ENCODE results near the gene RANBP1.
A peak's percentile ranks its signal among the peaks of the same experiment; 100 is the strongest.

RANBP1 gene

DNA sequence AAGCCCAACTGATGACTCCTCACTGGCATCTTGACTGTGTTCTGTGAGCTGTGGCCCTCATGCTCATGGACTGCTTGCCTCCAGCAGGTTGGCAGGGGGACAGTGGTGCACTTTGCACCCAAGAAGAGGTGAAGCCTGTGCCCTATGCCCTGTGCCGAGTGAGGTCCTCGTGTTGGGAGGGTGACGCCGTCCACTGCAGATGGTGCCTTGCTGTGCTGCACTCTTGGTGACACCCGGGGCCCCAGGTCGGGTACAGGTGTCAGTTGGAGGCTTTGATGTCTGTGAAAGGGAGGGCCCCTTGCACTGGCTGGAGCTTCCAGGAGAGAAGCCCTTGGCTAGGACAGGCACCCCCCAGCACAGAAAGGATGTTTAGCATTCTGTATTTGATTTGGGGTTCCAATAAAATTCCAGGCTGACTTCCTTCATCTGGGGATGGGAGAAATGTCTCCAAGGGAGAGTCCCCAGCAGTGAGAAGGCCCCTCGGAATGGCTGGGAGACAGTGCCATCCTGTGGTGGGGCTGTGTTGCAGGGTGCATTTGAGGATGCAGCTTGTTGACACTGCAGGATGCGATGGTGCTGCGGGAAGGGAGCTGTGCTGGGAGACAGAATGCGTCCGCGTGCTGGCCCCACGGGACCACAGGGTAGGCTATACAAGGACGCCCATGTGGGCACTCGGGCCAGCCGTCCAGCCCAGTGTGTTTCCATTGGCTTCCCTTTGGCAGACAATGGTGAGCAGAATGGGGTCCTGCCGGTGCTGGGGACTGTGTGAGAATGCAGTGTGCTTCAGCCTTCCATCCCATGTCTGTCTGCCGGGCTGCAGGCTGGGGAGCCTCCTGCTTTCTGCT is 13.2 kb downstream of the RANBP1 start:
- H3K27ac ChIP-seq = peak overlapping the region; percentile 86
- TF ChIP-seq CTCF (conservative IDR thresholded peaks at IDR 0.05; ENCODE audit: low read depth) = 0 out of 2 replicates have a peak, but pooled peaks have one; percentile 14
- DNase-seq (ENCODE audit: low spot score) = no peak
- ChIA-PET POLR2A (ENCODE audit: low non-redundant PET) (no interaction called here), CTCF (interaction anchor here (0.6 kb wide), 1 partner anchor 174 kb away, joined by 3 read pairs; no protein-coding TSS in a partner anchor)

- POLR2A ChIA-PET (ENCODE audit: low non-redundant PET) = no interaction called here
- peak overlapping the region; percentile 86 for H3K27ac ChIP-seq
- no peak for TF ChIP-seq CTCF (conservative IDR thresholded peaks at IDR 0.05; ENCODE audit: low read depth)
- no peak for DNase-seq (ENCODE audit: low spot score)
- CTCF ChIA-PET = interaction anchor here (0.6 kb wide), 1 partner anchor 174 kb away, joined by 3 read pairs; no protein-coding TSS in a partner anchor
Measured at GRCh38 chr22:20129747-20130014, 13.8 kb downstream of the RANBP1 start.

DNA sequence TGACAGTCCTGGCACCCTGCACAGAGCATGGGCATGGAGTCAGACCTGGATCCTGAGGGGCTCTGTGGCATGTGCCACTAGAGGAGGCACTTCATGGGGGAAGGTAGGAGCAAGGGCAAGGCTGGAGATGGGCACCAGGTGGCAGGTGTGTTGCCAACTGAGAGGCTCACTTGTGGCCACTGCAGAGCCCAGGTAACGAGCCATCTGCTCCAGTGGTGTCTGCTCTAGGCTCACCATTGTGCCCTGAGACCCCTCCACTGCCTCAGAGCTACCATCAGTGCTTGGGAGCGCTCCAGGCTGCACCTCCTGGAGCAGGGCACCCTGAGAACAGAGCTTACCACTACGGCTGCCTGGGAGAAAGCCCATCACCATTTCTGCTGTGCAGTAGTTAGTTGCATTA is 14.4 kb downstream of the RANBP1 start:
- no peak for TF ChIP-seq CTCF (conservative IDR thresholded peaks at IDR 0.05; ENCODE audit: low read depth)
- ChIA-PET POLR2A (ENCODE audit: low non-redundant PET) (no interaction called here), CTCF (interaction anchor here (0.6 kb wide), 1 partner anchor 65 kb away, joined by 3 read pairs; no protein-coding TSS in a partner anchor)
- H3K27ac ChIP-seq = peak overlapping the region; percentile 86
- DNase-seq (ENCODE audit: low spot score) = no peak

DNA sequence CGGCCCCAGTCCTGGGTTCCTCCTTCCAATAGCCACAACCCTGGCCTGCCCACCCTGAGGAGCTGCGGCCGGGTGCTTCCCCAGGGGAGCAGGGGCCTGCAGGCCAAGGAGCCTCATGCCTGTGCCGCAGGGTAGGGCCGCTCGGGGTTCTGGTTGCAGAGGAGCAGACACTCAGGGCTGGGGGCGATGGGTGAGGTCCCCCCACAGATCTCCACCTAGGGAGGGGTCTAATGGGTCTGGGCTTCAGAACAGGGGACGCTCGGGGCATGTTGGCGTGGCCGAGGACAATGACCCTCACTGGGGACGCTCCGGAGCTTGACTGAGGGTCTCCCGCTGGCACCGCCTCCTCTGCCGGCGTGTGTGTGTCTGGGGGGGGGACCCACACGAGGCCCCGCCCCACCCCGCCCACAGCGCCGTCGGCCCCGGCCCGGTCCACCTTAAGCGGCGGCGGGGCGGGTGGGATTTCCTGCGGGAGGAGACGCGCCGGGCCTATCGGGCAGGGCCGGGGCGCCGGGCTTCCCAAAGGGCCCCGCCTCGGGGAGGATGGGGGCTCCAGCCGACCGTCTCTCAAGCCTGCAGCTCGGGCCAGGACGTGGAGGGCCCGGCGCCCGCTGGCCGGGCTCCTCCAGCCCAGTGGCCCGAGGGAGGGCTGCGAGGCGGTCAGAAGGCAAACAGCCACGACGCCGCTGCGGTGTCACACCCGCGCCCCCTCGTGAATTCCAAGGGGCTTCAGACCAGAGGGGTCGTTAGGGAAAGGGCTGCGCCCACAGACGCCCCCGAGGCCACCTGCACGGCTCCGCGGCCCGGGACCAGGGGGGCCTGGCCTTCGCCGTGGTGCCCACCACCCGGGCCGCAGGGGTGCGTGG is 15.1 kb downstream of the RANBP1 start:
- TF ChIP-seq CTCF (conservative IDR thresholded peaks at IDR 0.05; ENCODE audit: low read depth) = no peak
- ChIA-PET CTCF (interaction anchor here (0.6 kb wide), 2 partner anchors 65 to 283 kb away, joined by 3 read pairs; no protein-coding TSS in a partner anchor), POLR2A (ENCODE audit: low non-redundant PET) (no interaction called here)
- peak overlapping the region; percentile 86 for H3K27ac ChIP-seq
- peak; percentile 53 for DNase-seq (ENCODE audit: low spot score)

DNA sequence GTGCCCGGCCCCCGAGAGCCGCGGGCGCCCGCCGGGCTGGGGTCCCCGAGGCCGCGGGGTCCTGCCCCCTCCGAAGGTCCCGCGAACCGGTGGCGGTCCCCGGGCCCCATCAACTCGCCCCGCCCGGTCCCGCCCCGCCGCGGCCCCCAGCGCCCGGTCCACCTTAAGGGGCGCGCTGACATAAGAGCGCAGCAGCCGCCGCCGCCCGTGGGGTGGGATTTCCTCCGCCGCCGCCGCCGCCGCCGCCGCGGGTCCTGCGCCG is 15.6 kb downstream of the RANBP1 start, which contains the start of gene ZDHHC8:
ZDHHC8 (plus strand) TSS at position 208 of the 262 bp plus-strand sequence. CDS start 144 bp downstream, outside the sequence.
- no peak for TF ChIP-seq CTCF (conservative IDR thresholded peaks at IDR 0.05; ENCODE audit: low read depth)
- DNase-seq (ENCODE audit: low spot score) = no peak
- ChIA-PET CTCF (no interaction called here), POLR2A (ENCODE audit: low non-redundant PET) (no interaction called here)
- peak within 1 kb of the TSS; percentile 86 for H3K27ac ChIP-seq

DNA sequence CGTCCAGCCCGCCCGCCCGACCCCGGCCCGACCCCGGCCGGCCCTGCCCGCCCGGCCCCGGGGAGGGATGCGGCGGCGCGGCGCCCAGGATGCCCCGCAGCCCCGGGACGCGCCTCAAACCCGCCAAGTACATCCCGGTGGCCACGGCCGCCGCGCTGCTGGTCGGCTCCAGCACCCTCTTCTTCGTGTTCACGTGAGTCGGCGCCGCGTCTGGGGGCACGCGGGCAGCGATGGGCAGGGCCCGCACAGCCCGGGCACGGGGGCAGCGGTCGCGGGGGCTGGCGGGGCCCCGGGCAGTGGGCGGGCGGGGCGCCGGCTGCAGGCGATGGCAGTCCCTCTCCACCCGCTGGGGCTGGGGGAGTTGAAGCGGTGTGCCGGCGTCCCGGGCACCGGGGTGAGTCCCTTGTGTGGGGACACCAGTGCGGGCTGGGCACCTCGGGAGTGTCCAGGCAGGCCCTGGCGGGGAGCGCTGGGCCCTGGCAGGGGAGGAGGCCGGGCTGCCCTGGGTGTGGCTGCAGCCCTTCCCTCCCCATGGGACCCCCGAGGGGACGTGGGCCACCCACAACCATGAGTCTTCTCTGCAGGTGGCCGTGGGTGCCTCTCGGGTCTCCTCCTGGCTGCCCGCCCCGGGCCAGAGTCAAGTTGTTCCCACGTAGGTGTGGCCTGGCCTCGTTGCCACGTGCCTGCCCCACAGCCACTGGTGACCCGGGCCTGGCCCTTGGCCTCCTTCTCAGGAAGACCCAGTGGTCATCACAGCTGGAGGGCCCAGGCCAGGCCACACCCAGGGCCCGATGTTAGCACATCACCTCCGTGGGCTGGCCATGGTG is 16.2 kb downstream of the RANBP1 start:
- DNase-seq (ENCODE audit: low spot score) = no peak
- ChIA-PET POLR2A (ENCODE audit: low non-redundant PET) (no interaction called here), CTCF (no interaction called here)
- no peak for TF ChIP-seq CTCF (conservative IDR thresholded peaks at IDR 0.05; ENCODE audit: low read depth)
- peak overlapping the region; percentile 86 for H3K27ac ChIP-seq

Measured in RWPE1 (cell line).